Fibroblast of lung (primary cell): ENCODE data around the gene BPHL.

ENCODE experiments used
- EZH2 ChIP-seq: IDR thresholded peaks from 2 replicates; pipeline ENCODE4 v1.5.1; 2012; ENCODE audit warnings: low read length, control low read depth, mild to moderate bottlenecking; ENCODE audit errors: missing control alignments
- TF ChIP-seq, protein P1 (sequence below), 2 donors: IDR thresholded peaks in 1 of 2; conservative IDR thresholded peaks in 1 of 2; 1 replicate in 1 of 2; 2 replicates in 1 of 2; pipeline ENCODE4 v1.5.1; 2011 to 2012; ENCODE audit warnings: low read length in 2 of 2, control low read depth in 1 of 2, inconsistent platforms in 1 of 2, low read depth in 1 of 2, mild to moderate bottlenecking in 1 of 2

DNA sequence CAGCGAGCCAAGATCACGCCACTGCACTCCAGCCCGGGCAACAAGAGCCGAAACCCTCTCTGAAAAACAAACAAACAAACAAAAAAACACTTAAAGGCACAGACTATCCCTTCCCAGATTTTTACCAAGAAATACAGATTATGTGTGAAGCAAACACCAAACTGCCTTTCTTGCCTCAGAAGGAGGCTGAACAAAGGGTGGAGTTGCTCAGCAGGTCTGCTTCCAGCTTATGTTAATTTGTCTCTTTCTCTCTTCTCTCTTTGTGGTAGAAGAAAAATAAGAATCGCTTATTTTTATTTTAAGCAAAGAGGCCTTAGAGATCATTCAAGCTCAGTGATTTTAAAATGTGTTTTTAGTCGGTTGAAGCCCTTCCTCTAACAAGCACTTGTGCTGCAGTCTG, 24.6 kb downstream of the BPHL start:
- TF ChIP-seq, protein P1, sequence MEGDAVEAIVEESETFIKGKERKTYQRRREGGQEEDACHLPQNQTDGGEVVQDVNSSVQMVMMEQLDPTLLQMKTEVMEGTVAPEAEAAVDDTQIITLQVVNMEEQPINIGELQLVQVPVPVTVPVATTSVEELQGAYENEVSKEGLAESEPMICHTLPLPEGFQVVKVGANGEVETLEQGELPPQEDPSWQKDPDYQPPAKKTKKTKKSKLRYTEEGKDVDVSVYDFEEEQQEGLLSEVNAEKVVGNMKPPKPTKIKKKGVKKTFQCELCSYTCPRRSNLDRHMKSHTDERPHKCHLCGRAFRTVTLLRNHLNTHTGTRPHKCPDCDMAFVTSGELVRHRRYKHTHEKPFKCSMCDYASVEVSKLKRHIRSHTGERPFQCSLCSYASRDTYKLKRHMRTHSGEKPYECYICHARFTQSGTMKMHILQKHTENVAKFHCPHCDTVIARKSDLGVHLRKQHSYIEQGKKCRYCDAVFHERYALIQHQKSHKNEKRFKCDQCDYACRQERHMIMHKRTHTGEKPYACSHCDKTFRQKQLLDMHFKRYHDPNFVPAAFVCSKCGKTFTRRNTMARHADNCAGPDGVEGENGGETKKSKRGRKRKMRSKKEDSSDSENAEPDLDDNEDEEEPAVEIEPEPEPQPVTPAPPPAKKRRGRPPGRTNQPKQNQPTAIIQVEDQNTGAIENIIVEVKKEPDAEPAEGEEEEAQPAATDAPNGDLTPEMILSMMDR (conservative IDR thresholded peaks at IDR 0.05 in 1 of 2, IDR thresholded peaks at IDR 0.05 in 1 of 2; ENCODE audit: low read depth in 1 of 2, low read length in 2 of 2) = no peak
- TF ChIP-seq EZH2 = no peak
